Astrocyte of the cerebellum (primary cell): Measurements from ENCODE around the gene ULK4.

Experiments used
- DNase-seq: peaks from one replicate; pipeline ENCODE4 v3.0.0-alpha.2; 2011; ENCODE audit warnings: low read depth
- H3K4me3 ChIP-seq: 2 replicates; pipeline ENCODE4 v1.5.1; 2011; ENCODE audit warnings: mild to moderate bottlenecking, low read depth, low read length, moderate library complexity
- CTCF ChIP-seq: IDR thresholded peaks from 2 replicates; pipeline ENCODE4 v1.5.1; 2012; ENCODE audit warnings: low read length, low read depth, moderate library complexity, mild to moderate bottlenecking; ENCODE audit errors: missing control alignments
- in situ Hi-C: cut with HindIII; loops from 2 replicates; pipeline ENCODE4 v1.10.0; 2017; ENCODE audit warnings: low sequenced_read_pairs

The ULK4 gene

GRCh38 chr3:41933154-41933676 is 28.7 kb downstream of the ULK4 start:
- TF ChIP-seq CTCF: no peak
- in situ Hi-C loops: no loop called here
- H3K4me3 ChIP-seq: no peak overlapping the region
- DNase-seq: peak; percentile 79

GRCh38 chr3:41932464-41932863 is 29.4 kb downstream of the ULK4 start:
- no peak for DNase-seq
- TF ChIP-seq CTCF: no peak
- in situ Hi-C loops: no loop called here
- no peak overlapping the region for H3K4me3 ChIP-seq

GRCh38 chr3:41920406-41920965 is 41.4 kb downstream of the ULK4 start:
- no peak for DNase-seq
- no peak for TF ChIP-seq CTCF
- no peak overlapping the region for H3K4me3 ChIP-seq
- in situ Hi-C loops: no loop called here

GRCh38 chr3:41915353-41915752 is 46.5 kb downstream of the ULK4 start:
- TF ChIP-seq CTCF: no peak
- in situ Hi-C loops: no loop called here
- no peak for DNase-seq

GRCh38 chr3:41912280-41912679 is 49.6 kb downstream of the ULK4 start:
- no peak overlapping the region for H3K4me3 ChIP-seq
- no peak for DNase-seq
- in situ Hi-C loops: loop anchor here (5.0 kb wide), 1 partner anchor 185 kb away; no protein-coding TSS in a partner anchor
- TF ChIP-seq CTCF: no peak

More at GRCh38 chr3:41915353-41915752, 46.5 kb downstream of the ULK4 start:
- H3K4me3 ChIP-seq: no peak overlapping the region

GRCh38 chr3:41907330-41908073 is 54.4 kb downstream of the ULK4 start:
- peak; percentile 28 for DNase-seq
- in situ Hi-C loops: no loop called here
- no peak overlapping the region for H3K4me3 ChIP-seq
- TF ChIP-seq CTCF: no peak
